ENCODE results near the gene NXPH1.
A peak's percentile ranks its signal among the peaks of the same experiment; 100 is the strongest.

The NXPH1 gene

GRCh38 chr7:8739837-8740236 is 306.4 kb downstream of the NXPH1 start:
- DNase-seq: no peak

- no peak for DNase-seq
These were observed 309.4 kb downstream of the NXPH1 start for GRCh38 chr7:8742837-8743236.

- no peak for DNase-seq
These were observed 313.9 kb downstream of the NXPH1 start for GRCh38 chr7:8747338-8747737.

GRCh38 chr7:8751557-8752231 is 318.3 kb downstream of the NXPH1 start:
- DNase-seq: no peak

GRCh38 chr7:8753355-8753754 is 319.9 kb downstream of the NXPH1 start:
- no peak for DNase-seq

GRCh38 chr7:8761731-8762130 is 328.3 kb downstream of the NXPH1 start:
- no peak for DNase-seq

- DNase-seq: peak; percentile 66
These were observed 329.4 kb downstream of the NXPH1 start for GRCh38 chr7:8762803-8763202.

GRCh38 chr7:8765374-8765773 is 332.0 kb downstream of the NXPH1 start:
- no peak for DNase-seq

- DNase-seq: no peak
These were observed 340.1 kb downstream of the NXPH1 start for GRCh38 chr7:8773518-8773917.

- DNase-seq: no peak
These were observed 345.1 kb downstream of the NXPH1 start for GRCh38 chr7:8778459-8778858.

- no peak for DNase-seq
These were observed 347.8 kb downstream of the NXPH1 start for GRCh38 chr7:8781166-8781565.

GRCh38 chr7:8783229-8783628 is 349.8 kb downstream of the NXPH1 start:
- DNase-seq: no peak

GRCh38 chr7:8785081-8785480 is 351.7 kb downstream of the NXPH1 start:
- DNase-seq: no peak

GRCh38 chr7:8800986-8801385 is 367.6 kb downstream of the NXPH1 start:
- no peak for DNase-seq
